BLaER1 treated with 17β-estradiol and CSF1 and Interleukin-3, amounts not matched to agents 10 nM and 100 nM (cell line): Measurements from ENCODE around the gene ACRV1.
"Not testable (repeated sequence)": the region's sequence is repeated elsewhere in the genome, so short reads cannot be mapped to it uniquely, and the experiment has no call there.

Experiments
- H3K27ac ChIP-seq, 11 experiments: shearing (Covaris generic); formaldehyde crosslinking; 2 replicates each; pipeline ENCODE4 v1.8.1; 2022
- H3K27me3 ChIP-seq, 11 experiments: shearing (Covaris generic); formaldehyde crosslinking; 2 replicates each; pipeline ENCODE4 v1.8.1; 2022
- H3K36me3 ChIP-seq, 11 experiments: shearing (Covaris generic); formaldehyde crosslinking; 2 replicates each; pipeline ENCODE4 v1.8.1; 2022
- H3K4me1 ChIP-seq, 10 experiments: shearing (Covaris generic); formaldehyde crosslinking; 2 replicates each; pipeline ENCODE4 v1.8.1; 2022
- H3K4me2 ChIP-seq, 11 experiments: shearing (Covaris generic); formaldehyde crosslinking; 2 replicates each; pipeline ENCODE4 v1.8.1; 2022
- H3K4me3 ChIP-seq, 10 experiments: shearing (Covaris generic); formaldehyde crosslinking; 2 replicates each; pipeline ENCODE4 v1.8.1; 2022
- H3K9ac ChIP-seq, 11 experiments: shearing (Covaris generic); formaldehyde crosslinking; 2 replicates each; pipeline ENCODE4 v1.8.1; 2022
- H3K9me3 ChIP-seq, 11 experiments: shearing (Covaris generic); formaldehyde crosslinking; replicated peaks in 1 of 11; 2 replicates each; pipeline ENCODE4 v1.8.1; 2022
- H4K20me1 ChIP-seq, 11 experiments: shearing (Covaris generic); formaldehyde crosslinking; 2 replicates each; pipeline ENCODE4 v1.8.1; 2022
- Cebpa-rat ChIP-seq, 11 experiments: shearing (Covaris generic); IDR thresholded peaks; 2 replicates each; pipeline ENCODE4 v1.8.1; 2022

ACRV1 gene, protein sequence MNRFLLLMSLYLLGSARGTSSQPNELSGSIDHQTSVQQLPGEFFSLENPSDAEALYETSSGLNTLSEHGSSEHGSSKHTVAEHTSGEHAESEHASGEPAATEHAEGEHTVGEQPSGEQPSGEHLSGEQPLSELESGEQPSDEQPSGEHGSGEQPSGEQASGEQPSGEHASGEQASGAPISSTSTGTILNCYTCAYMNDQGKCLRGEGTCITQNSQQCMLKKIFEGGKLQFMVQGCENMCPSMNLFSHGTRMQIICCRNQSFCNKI

DNA sequence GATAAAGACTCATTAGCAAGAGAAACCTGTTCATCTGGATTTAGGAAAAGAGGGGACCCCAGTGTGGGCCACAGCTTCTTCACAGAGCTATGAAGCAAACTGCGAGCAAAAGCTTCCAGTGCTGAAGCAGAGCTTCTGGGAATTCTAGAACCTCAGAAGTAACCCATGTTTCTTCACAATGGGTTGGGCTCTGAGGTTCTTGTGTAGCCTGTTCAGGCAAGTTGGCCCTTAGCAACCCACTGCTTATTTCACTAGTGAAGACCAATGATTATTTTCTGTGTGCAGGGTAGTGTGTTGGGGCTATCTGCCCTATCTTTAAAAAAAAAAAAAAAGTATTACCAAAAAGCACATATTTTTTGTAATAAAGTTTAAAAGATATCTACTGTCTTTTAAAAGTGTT lies at the start of gene ACRV1:
Gene ACRV1, minus strand, starts transcription at position 101 of the 400 bp plus-strand sequence. Its CDS starts 67 bp downstream, at position 34.
- Histone ChIP-seq H3K27me3 (no peaks in the 10 kb centered on the region), H3K9me3 (no peaks in the 10 kb centered on the region), H3K4me3 (no peak within 1 kb of the TSS), H3K27ac (no peak within 1 kb of the TSS), H3K4me2 (peak within 1 kb of the TSS in 4 of 11 experiments; percentile 6 to 40 (median 26); a peak in 5 of 22 replicates), H3K4me1 (peaks cover 0 to 9% (median 3%) of the 10 kb centered on the region in 10 experiments; a peak in 5 of 20 replicates), H4K20me1 (no peaks in the 10 kb centered on the region), H3K36me3 (peaks cover 18 to 81% (median 56%) of the 10 kb centered on the region in 11 experiments), H3K9ac (no peak within 1 kb of the TSS)
- TF ChIP-seq Cebpa-rat (IDR thresholded peaks at IDR 0.05), result no peak

DNA sequence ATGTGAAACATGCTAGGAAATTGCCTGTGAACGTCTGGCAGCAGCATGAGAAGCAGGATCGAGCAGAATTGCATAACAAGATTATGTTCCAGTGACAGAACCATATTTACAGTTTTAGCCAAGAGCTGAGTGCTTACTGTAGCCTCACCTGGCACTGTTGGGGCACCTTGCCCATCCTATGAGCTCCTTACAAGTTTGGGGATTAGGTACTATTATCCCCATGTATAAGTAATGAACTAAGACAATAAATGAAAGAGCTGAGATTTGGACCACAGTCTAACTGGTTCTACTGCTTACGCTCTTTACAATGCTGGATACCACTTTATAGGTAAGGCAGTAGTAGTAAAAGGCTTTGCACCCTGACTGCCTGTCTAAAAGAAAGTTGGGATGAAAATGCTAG lies 48.3 kb upstream of the ACRV1 start:
- H3K9ac ChIP-seq, result no peak overlapping the region
- TF ChIP-seq Cebpa-rat (IDR thresholded peaks at IDR 0.05), result no peak
- H3K36me3 ChIP-seq, result no peaks in the 10 kb centered on the region
- H3K9me3 ChIP-seq, result no peaks in the 10 kb centered on the region
- peaks cover 0 to 29% (median 18%) of the 10 kb centered on the region in 10 experiments; a peak in 16 of 20 replicates for H3K4me1 ChIP-seq
- H3K4me2 ChIP-seq, result peak overlapping the region in 7 of 11 experiments; percentile 59 to 79 (median 71); a peak in 11 of 22 replicates
- no peak overlapping the region for H3K4me3 ChIP-seq
- no peak overlapping the region for H3K27ac ChIP-seq
- H4K20me1 ChIP-seq, result no peaks in the 10 kb centered on the region
- H3K27me3 ChIP-seq, result no peaks in the 10 kb centered on the region

DNA sequence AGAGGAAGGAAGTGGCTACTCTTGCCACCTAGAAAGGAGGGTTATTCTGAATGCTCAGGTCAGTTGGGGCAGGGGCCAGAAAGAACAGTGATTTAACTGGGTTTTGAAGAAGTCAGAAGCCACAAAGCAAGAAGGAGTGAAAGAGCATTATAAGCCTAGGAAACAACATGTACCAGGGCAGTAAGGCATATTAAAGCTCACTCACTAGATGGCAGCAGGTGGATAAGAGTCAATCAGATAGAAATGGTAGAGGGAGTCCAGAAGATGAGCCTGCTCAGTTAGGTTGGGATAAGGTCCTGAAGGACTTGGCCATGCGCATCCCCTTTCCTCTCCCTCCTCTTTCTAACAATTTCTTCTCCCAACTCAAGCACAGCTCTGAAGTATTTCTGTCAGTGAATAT lies 43.5 kb upstream of the ACRV1 start:
- Histone ChIP-seq H3K36me3 (no peaks in the 10 kb centered on the region), H3K27ac (no peak overlapping the region), H4K20me1 (no peaks in the 10 kb centered on the region), H3K4me1 (peaks cover 0 to 9% (median under 1%) of the 10 kb centered on the region in 10 experiments; a peak in 7 of 20 replicates), H3K4me3 (no peak overlapping the region), H3K27me3 (no peaks in the 10 kb centered on the region), H3K9me3 (no peaks in the 10 kb centered on the region), H3K4me2 (no peak overlapping the region), H3K9ac (no peak overlapping the region)
- TF ChIP-seq Cebpa-rat (IDR thresholded peaks at IDR 0.05), result no peak

DNA sequence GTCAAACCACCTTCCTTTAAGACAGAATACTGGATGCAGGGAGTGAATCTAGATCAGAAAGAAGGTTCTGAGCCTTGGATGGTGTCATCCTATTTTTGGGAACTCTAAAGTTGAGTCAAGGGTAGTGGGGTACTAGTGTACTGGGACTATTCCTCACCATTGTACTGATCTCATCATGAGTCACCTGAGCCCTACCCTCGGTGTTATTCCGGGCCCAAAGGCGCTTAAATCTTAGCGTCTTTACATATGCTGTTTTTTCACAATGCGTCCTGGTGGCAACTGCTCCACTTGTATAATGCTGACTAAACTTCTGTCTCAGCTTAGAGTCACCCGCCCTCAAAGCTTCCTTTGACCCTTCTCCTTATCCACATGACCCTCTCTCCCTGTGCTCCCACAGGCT lies 40.1 kb upstream of the ACRV1 start:
- H3K27ac ChIP-seq, result no peak overlapping the region
- H3K9ac ChIP-seq, result no peak overlapping the region
- no peak overlapping the region for H3K4me2 ChIP-seq
- no peaks in the 10 kb centered on the region for H4K20me1 ChIP-seq
- no peaks in the 10 kb centered on the region for H3K36me3 ChIP-seq
- no peak for TF ChIP-seq Cebpa-rat (IDR thresholded peaks at IDR 0.05)
- H3K4me1 ChIP-seq, result peaks cover 0 to 13% (median 0%) of the 10 kb centered on the region in 10 experiments; a peak in 9 of 20 replicates
- no peaks in the 10 kb centered on the region for H3K27me3 ChIP-seq
- no peak overlapping the region for H3K4me3 ChIP-seq
- peaks cover 9 to 24% (median 15%) of the 10 kb centered on the region in 11 experiments; a peak in 20 of 22 replicates for H3K9me3 ChIP-seq

DNA sequence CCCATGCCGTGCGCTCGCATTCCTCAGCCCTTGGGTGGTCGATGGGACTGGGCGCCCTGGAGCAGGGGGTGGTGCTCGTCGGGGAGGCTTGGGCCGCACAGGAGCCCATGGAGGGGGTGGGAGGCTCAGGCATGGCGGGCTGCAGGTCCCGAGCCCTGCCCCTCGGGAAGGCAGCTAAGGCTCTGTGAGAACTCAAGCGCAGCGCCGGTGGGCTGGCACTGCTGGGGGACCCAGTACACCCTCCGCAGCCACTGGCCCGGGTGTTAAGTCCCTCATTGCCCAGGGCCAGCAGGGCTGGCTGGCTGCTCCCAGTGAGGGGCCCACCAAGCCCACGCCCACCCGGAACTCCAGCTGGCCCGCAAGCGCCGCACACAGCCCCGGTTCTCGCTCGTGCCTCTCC lies 24.0 kb upstream of the ACRV1 start:
- H3K27me3 ChIP-seq, H3K27ac ChIP-seq, H3K9ac ChIP-seq, H3K36me3 ChIP-seq, H3K4me3 ChIP-seq, H4K20me1 ChIP-seq, H3K4me2 ChIP-seq: not testable (repeated sequence)
- H3K4me1 ChIP-seq, result peaks cover 0 to 29% (median 24%) of the 10 kb centered on the region in 10 experiments; a peak in 17 of 20 replicates
- H3K9me3 ChIP-seq, result peaks cover 20 to 43% (median 33%) of the 10 kb centered on the region in 11 experiments

DNA sequence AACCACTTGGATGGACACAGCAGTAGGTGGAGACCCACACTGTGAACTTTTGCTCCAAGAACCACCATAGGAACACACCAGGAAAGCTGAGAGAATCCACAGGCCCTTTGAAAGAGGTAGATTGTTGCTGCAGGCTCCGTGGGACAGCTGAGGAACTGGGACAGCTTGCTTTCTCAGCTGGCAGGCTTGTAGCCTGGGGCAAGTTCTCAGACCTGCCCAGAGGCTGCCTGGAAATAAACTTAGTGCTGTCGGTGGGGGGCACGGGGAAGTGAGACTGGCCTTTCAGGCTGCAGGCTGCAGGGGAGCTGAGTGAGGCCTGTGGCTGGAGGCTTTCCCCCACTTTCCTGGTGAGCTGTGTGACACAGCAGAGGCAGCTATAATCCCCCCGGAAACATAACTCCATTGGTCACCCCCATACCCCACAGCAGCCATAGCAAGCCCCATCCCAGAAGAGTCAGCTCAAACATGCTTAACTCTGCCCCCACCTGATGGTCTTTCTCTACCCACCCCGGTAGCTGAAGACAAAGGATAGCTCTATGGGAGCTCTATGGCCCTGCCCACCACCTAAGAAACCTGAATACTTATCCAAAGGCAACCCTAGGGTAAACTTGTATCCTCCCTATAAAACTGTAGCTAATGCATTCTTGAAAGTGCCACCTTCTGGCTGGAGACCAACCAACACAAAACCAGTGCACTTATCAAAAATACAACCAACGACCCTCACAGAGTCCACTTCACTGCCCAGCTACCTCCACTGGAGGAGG lies 21.4 kb upstream of the ACRV1 start:
- Histone ChIP-seq H3K9ac (peak overlapping the region in 6 of 11 experiments; percentile 1 to 54 (median 16); a peak in 8 of 22 replicates), H3K27ac (peak overlapping the region in 8 of 11 experiments; percentile 11 to 77 (median 62); a peak in 15 of 22 replicates), H3K4me2 (peak overlapping the region in 9 of 11 experiments; percentile 50 to 89 (median 70); a peak in 19 of 22 replicates), H3K27me3 (no peaks in the 10 kb centered on the region), H3K4me3 (peak overlapping the region in 1 of 10 experiments; percentile 11; a peak in 1 of 20 replicates), H4K20me1 (no peaks in the 10 kb centered on the region), H3K4me1 (peaks cover 0 to 29% (median 24%) of the 10 kb centered on the region in 10 experiments; a peak in 17 of 20 replicates), H3K36me3 (no peaks in the 10 kb centered on the region), H3K9me3 (peaks cover 13 to 35% (median 26%) of the 10 kb centered on the region in 11 experiments; a peak in 21 of 22 replicates)
- TF ChIP-seq Cebpa-rat (IDR thresholded peaks at IDR 0.05), result no peak

DNA sequence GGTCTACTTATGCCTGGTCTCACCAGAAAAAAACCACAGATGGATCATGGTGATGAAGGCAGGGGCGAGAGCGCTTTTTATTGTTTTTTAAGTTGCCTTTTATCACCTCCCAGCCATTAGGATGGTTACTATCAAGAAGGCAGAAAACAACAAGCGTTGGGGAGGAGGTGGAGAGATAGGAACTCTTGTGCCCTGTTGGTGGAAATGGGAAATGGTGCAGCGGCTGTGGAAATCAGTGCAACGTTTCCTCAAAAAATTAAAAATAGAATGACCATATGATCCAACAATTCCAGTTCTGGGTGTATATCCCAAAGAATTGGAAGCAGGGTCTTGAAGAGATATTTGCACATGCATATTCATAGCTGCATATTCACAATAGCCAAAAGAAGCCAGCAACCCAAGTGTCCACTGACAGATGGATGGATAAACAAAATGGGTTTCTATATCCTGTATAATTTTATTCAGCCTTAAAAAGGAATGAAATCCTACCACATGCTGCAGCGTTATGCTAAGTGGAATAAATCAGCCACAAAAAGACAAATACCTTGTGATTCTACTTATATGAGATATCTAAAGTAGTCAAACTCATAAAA lies 20.5 kb upstream of the ACRV1 start:
- no peak overlapping the region for H3K27ac ChIP-seq
- H3K4me1 ChIP-seq, result peaks cover 0 to 29% (median 24%) of the 10 kb centered on the region in 10 experiments; a peak in 17 of 20 replicates
- no peak overlapping the region for H3K9ac ChIP-seq
- no peaks in the 10 kb centered on the region for H3K27me3 ChIP-seq
- no peaks in the 10 kb centered on the region for H3K36me3 ChIP-seq
- peaks cover 13 to 30% (median 24%) of the 10 kb centered on the region in 11 experiments; a peak in 21 of 22 replicates for H3K9me3 ChIP-seq
- TF ChIP-seq Cebpa-rat (IDR thresholded peaks at IDR 0.05), result no peak
- H4K20me1 ChIP-seq, result no peaks in the 10 kb centered on the region
- no peak overlapping the region for H3K4me3 ChIP-seq
- peak overlapping the region in 2 of 11 experiments; percentile 7 to 87; a peak in 2 of 22 replicates for H3K4me2 ChIP-seq

DNA sequence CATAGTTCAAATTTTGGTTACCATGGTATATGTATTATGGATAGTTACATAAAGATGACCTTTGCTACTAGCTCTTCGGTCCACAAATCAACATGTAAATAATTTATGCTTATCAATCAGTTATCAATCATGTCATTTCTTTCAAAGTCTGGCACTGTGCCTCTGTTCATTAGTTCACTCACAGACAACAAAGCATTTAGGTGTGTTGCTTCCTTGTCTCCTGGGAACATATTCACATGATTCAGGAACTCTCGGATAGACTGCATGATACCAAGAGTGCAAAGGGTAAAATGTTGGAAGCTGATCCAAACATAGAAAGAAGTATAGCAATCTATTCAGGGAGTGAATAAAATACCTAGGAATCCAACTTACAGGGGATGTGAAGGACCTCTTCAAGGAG lies 14.3 kb upstream of the ACRV1 start:
- Histone ChIP-seq H3K27me3 (no peaks in the 10 kb centered on the region), H3K4me1 (no peaks in the 10 kb centered on the region), H3K27ac (no peak overlapping the region), H3K4me3 (no peak overlapping the region), H3K4me2 (no peak overlapping the region), H4K20me1 (no peaks in the 10 kb centered on the region), H3K9ac (no peak overlapping the region), H3K36me3 (no peaks in the 10 kb centered on the region), H3K9me3 (peaks cover 0 to 3% (median 0%) of the 10 kb centered on the region in 11 experiments; a peak in 1 of 22 replicates)
- TF ChIP-seq Cebpa-rat (IDR thresholded peaks at IDR 0.05), result no peak

DNA sequence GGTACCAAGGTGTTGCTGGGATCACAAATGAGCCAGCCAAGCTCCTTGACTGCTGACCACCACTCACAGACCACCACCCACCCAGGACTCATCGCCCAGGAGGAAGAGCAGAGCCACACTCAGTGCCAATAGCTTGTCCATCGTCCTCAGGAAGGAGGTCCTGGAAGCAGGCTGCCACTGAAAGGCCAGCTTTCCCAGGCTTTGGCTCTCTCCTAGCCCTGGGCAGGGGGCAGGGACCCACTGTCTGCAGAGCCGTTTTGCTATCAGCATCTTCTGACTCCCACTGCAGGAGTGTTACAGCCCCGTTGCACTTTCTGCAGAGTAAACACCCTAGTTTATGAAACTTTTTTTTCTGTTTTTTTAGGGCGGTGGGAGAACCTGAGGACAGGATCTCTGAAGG lies 12.2 kb upstream of the ACRV1 start:
- Histone ChIP-seq H3K4me2 (no peak overlapping the region), H3K9me3 (peaks cover 0 to 3% (median 0%) of the 10 kb centered on the region in 11 experiments; a peak in 1 of 22 replicates), H3K27ac (no peak overlapping the region), H3K27me3 (no peaks in the 10 kb centered on the region), H3K4me1 (no peaks in the 10 kb centered on the region), H3K9ac (no peak overlapping the region), H4K20me1 (no peaks in the 10 kb centered on the region), H3K4me3 (no peak overlapping the region), H3K36me3 (peaks cover 0 to 2% (median 0%) of the 10 kb centered on the region in 11 experiments; a peak in 1 of 22 replicates)
- no peak for TF ChIP-seq Cebpa-rat (IDR thresholded peaks at IDR 0.05)
